Measurements from ENCODE around the gene CD320. TPM values are rescaled to one million over a fixed set of nuclear protein-coding genes. Genes with fewer than 3 reads are reported as not detected.

Gene CD320
- total and polyA plus RNA-seq, 2 donors (not counting 1 experiment from before 2014, with no cell fraction given) = 30.5 to 32.6 TPM

DNA sequence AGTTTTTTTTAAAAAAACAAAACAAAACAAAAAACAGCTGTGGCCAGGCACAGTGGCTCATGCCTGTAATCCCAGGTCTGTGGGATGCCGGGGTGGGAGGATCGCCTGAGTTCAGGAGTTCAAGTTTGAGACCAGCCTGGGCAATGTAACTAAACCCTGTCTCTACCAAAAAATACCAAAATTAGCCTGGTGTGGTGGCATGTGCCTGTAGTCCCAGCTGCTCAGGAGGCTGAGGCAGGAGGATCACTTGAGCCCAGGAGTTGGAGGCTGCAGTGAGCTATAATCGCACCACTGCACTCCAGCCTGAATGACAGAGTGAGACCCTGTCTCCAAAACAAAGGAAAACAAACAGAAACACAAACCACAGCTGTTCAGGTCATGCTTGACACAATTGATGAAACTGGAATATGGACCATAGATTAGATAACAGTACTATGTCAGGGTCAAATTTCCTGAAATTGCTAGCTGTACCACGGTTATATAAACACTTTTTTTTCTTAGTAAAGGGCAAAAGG, 48.9 kb upstream of the CD320 start:
- Histone ChIP-seq H3K36me3 (replicated peaks in 1 of 2; ENCODE audit: control extremely low read depth in 1 of 2, control insufficient read depth in 1 of 2, extremely low read depth in 1 of 2, insufficient read depth in 2 of 2, low read length in 1 of 2) (no peaks in the 10 kb centered on the region), H3K9me3 (ENCODE audit: control extremely low read depth in 1 of 3, control insufficient read depth in 2 of 3, insufficient read depth in 1 of 3, low read length in 2 of 3) (peaks cover 0 to 3% (median 0%) of the 10 kb centered on the region in 3 donors), H3K4me1 (ENCODE audit: control insufficient read depth in 2 of 2, insufficient read depth in 2 of 2, low read length in 2 of 2) (peaks cover 0 to 3% of the 10 kb centered on the region in 2 donors), H3K4me2 (replicated peaks; ENCODE audit: low read depth, low read length, poor library complexity, severe bottlenecking) (no peak overlapping the region), H2AFZ (ENCODE audit: insufficient read depth, low read depth, low read length, poor library complexity, severe bottlenecking) (no peak overlapping the region), H4K20me1 (ENCODE audit: control insufficient read depth, insufficient read depth, low read length, poor library complexity, severe bottlenecking) (no peaks in the 10 kb centered on the region), H3K9ac (ENCODE audit: low read length) (no peak overlapping the region), H3K27ac (ENCODE audit: low read length in 2 of 2) (no peak overlapping the region), H3K4me3 (ENCODE audit: control extremely low read depth in 1 of 5, extremely low read depth in 1 of 5, insufficient read depth in 1 of 5, low read depth in 2 of 5, low read length in 4 of 5) (no peak overlapping the region), H3K27me3 (replicated peaks in 1 of 4; ENCODE audit: control extremely low read depth in 1 of 4, control insufficient read depth in 3 of 4, insufficient read depth in 4 of 4, low read length in 3 of 4) (peaks cover 0 to 23% (median 5%) of the 10 kb centered on the region in 4 experiments), H3K79me2 (ENCODE audit: control insufficient read depth, insufficient read depth, low read length) (no peaks in the 10 kb centered on the region)
- H3K27ac Mint-ChIP-seq = no peak overlapping the region
- peaks cover 3% of the 10 kb centered on the region for H3K4me1 Mint-ChIP-seq
- no CpG with 5 or more reads among the region's 4 CpGs for WGBS (ENCODE audit: insufficient coverage)
- POLR2A ChIA-PET = no interaction called here
- peaks cover 3% of the 10 kb centered on the region for H3K9me3 Mint-ChIP-seq (ENCODE audit: insufficient read depth)
- CTCF ChIA-PET = interaction anchor here (0.6 to 0.7 kb wide), 2 partner anchors 9 to 36 kb away, joined by 5 to 7 read pairs; no protein-coding TSS in a partner anchor
- intact Hi-C loops (cut with micrococcal nuclease) = no loop called here
- ATAC-seq (ENCODE audit: low read depth) (no peak), DNase-seq (no peak)
- H3K27me3 Mint-ChIP-seq = peaks cover 20% of the 10 kb centered on the region
- no peak overlapping the region for H3K4me3 Mint-ChIP-seq
- TF ChIP-seq EZH2 (IDR thresholded peaks at IDR 0.05; ENCODE audit: borderline replicate concordance, insufficient read depth, low read depth, low read length, poor library complexity, severe bottlenecking) = no peak
- TF ChIP-seq, protein P1, sequence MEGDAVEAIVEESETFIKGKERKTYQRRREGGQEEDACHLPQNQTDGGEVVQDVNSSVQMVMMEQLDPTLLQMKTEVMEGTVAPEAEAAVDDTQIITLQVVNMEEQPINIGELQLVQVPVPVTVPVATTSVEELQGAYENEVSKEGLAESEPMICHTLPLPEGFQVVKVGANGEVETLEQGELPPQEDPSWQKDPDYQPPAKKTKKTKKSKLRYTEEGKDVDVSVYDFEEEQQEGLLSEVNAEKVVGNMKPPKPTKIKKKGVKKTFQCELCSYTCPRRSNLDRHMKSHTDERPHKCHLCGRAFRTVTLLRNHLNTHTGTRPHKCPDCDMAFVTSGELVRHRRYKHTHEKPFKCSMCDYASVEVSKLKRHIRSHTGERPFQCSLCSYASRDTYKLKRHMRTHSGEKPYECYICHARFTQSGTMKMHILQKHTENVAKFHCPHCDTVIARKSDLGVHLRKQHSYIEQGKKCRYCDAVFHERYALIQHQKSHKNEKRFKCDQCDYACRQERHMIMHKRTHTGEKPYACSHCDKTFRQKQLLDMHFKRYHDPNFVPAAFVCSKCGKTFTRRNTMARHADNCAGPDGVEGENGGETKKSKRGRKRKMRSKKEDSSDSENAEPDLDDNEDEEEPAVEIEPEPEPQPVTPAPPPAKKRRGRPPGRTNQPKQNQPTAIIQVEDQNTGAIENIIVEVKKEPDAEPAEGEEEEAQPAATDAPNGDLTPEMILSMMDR (IDR thresholded peaks at IDR 0.05) = no peak

DNA sequence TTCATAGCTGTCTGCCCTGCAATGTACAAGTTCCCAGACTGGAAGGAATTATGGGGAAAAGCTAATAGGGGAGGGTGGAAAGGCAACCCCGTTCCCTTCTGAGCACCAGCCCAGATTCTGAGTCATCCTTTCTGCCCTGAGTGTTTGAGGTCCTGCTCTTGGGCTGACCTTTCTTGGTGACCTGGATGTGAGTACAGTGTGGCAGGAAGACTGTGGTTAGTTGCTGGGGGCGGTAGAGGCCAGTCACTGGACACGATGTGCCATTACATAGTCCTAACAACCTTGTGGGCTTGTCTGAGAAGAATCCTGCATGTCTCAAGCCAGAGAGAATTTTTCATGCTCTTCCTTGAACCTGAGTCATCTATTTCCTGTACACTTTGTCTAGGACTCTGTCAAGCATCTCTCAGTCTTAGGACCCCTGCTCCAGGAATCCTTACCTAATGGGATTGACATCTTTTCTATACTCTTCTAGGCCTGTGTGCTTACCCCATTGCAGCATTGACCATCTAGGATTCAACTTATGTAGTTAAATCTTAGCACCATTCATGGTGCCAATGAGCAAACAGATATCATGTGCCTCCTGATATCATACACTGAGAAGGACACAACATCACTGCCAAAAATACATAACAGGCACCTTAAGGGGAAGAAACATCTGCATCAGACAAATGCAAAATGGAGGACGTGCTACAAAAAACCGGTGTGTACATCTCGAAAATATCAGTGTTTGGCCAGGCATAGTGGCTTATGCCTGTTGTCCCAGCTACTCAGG, 47.7 kb upstream of the CD320 start:
- ATAC-seq (ENCODE audit: low read depth) (no peak), DNase-seq (no peak)
- Histone ChIP-seq H4K20me1 (ENCODE audit: control insufficient read depth, insufficient read depth, low read length, poor library complexity, severe bottlenecking) (no peaks in the 10 kb centered on the region), H3K36me3 (replicated peaks in 1 of 2; ENCODE audit: control extremely low read depth in 1 of 2, control insufficient read depth in 1 of 2, extremely low read depth in 1 of 2, insufficient read depth in 2 of 2, low read length in 1 of 2) (no peaks in the 10 kb centered on the region), H3K4me2 (replicated peaks; ENCODE audit: low read depth, low read length, poor library complexity, severe bottlenecking) (no peak overlapping the region), H3K27me3 (replicated peaks in 1 of 4; ENCODE audit: control extremely low read depth in 1 of 4, control insufficient read depth in 3 of 4, insufficient read depth in 4 of 4, low read length in 3 of 4) (peaks cover 0 to 20% (median 4%) of the 10 kb centered on the region in 4 experiments), H3K27ac (ENCODE audit: low read length in 2 of 2) (no peak overlapping the region), H3K9me3 (ENCODE audit: control extremely low read depth in 1 of 3, control insufficient read depth in 2 of 3, insufficient read depth in 1 of 3, low read length in 2 of 3) (peaks cover 0 to 3% (median 0%) of the 10 kb centered on the region in 3 donors), H3K79me2 (ENCODE audit: control insufficient read depth, insufficient read depth, low read length) (no peaks in the 10 kb centered on the region), H3K9ac (ENCODE audit: low read length) (no peak overlapping the region), H3K4me1 (ENCODE audit: control insufficient read depth in 2 of 2, insufficient read depth in 2 of 2, low read length in 2 of 2) (peaks cover 0 to 3% of the 10 kb centered on the region in 2 donors), H3K4me3 (ENCODE audit: control extremely low read depth in 1 of 5, extremely low read depth in 1 of 5, insufficient read depth in 1 of 5, low read depth in 2 of 5, low read length in 4 of 5) (no peak overlapping the region), H2AFZ (ENCODE audit: insufficient read depth, low read depth, low read length, poor library complexity, severe bottlenecking) (no peak overlapping the region)
- H3K27ac Mint-ChIP-seq = no peak overlapping the region
- POLR2A ChIA-PET = interaction anchor here (0.7 kb wide), 1 partner anchor 310 kb away, joined by 8 read pairs; no protein-coding TSS in a partner anchor
- no peak overlapping the region for H3K4me3 Mint-ChIP-seq
- H3K9me3 Mint-ChIP-seq (ENCODE audit: insufficient read depth) = peaks cover 3% of the 10 kb centered on the region
- WGBS (ENCODE audit: insufficient coverage) = 81% methylated on average over 6 of the region's 6 CpGs
- H3K27me3 Mint-ChIP-seq = peaks cover 18% of the 10 kb centered on the region
- CTCF ChIA-PET = interaction anchor here (0.6 to 3.9 kb wide), 7 partner anchors 21 to 338 kb away, joined by 3 to 40 read pairs (median 13); partner anchors contain the start of gene MYO1F
- TF ChIP-seq, protein P1 (IDR thresholded peaks at IDR 0.05) = no peak
- TF ChIP-seq EZH2 (IDR thresholded peaks at IDR 0.05; ENCODE audit: borderline replicate concordance, insufficient read depth, low read depth, low read length, poor library complexity, severe bottlenecking) = no peak
- intact Hi-C loops (cut with micrococcal nuclease) = loop anchor here (2.0 kb wide), 2 partner anchors 225 to 287 kb away; no protein-coding TSS in a partner anchor
- peaks cover 3% of the 10 kb centered on the region for H3K4me1 Mint-ChIP-seq

All from B cell (primary cell).